Neural progenitor cell (in vitro differentiated cells): Measurements from ENCODE around the gene WDFY2. TPM values are rescaled to one million over a fixed set of nuclear protein-coding genes. Genes with fewer than 3 reads are reported as not detected.

Experiments
- DNase-seq: peaks from one replicate; pipeline ENCODE4 v3.0.0-alpha.2; 2016; ENCODE audit warnings: low spot score
- H2AFZ ChIP-seq: fragments of 200-600 bp; sonication (generic); replicated peaks from 2 replicates; pipeline ENCODE4 v1.6.1; 2016; ENCODE audit warnings: antibody characterized with exemption
- H3F3A ChIP-seq: fragments of 200-600 bp; sonication (generic); 2 replicates; pipeline ENCODE4 v1.6.1; 2016; ENCODE audit warnings: antibody characterized with exemption, low read depth
- H3K27ac ChIP-seq: fragments of 200-600 bp; sonication (generic); 2 replicates; pipeline ENCODE4 v1.5.1; 2016; ENCODE audit warnings: mild to moderate bottlenecking
- H3K27me3 ChIP-seq: fragments of 200-600 bp; sonication (generic); 2 replicates; pipeline ENCODE4 v1.6.1; 2016; ENCODE audit warnings: mild to moderate bottlenecking, moderate library complexity
- H3K36me3 ChIP-seq: fragments of 200-600 bp; sonication (generic); 2 replicates; pipeline ENCODE4 v1.5.1; 2016
- H3K4me1 ChIP-seq: fragments of 200-600 bp; sonication (generic); 2 replicates; pipeline ENCODE4 v1.6.1; 2016; ENCODE audit warnings: mixed run types
- H3K4me2 ChIP-seq: fragments of 200-600 bp; sonication (generic); 2 replicates; pipeline ENCODE4 v1.6.1; 2016
- H3K4me3 ChIP-seq: fragments of 200-600 bp; sonication (generic); 2 replicates; pipeline ENCODE4 v1.5.1; 2016
- H3K79me2 ChIP-seq: fragments of 200-600 bp; sonication (generic); 2 replicates; pipeline ENCODE4 v1.6.1; 2016; ENCODE audit warnings: low read depth
- H3K9ac ChIP-seq: fragments of 200-600 bp; sonication (generic); 2 replicates; pipeline ENCODE4 v1.6.1; 2016
- H3K9me3 ChIP-seq: fragments of 200-600 bp; sonication (generic); 2 replicates; pipeline ENCODE4 v1.5.1; 2016; ENCODE audit warnings: low read depth
- H4K20me1 ChIP-seq: fragments of 200-600 bp; sonication (generic); 2 replicates; pipeline ENCODE4 v1.6.1; 2016; ENCODE audit warnings: low read depth
- H3K27ac Mint-ChIP-seq: 3 replicates; pipeline ENCODE4 v1.8.0; 2021; ENCODE audit warnings: mixed read lengths
- H3K27me3 Mint-ChIP-seq: 2 replicates; pipeline ENCODE4 v1.8.0; 2022; ENCODE audit warnings: low read depth, mild to moderate bottlenecking, inconsistent platforms, moderate library complexity, mixed read lengths; ENCODE audit not compliant: insufficient read depth
- H3K36me3 Mint-ChIP-seq: 3 replicates; pipeline ENCODE4 v1.8.0; 2021; ENCODE audit warnings: mixed read lengths
- H3K4me1 Mint-ChIP-seq: 3 replicates; pipeline ENCODE4 v1.8.0; 2021; ENCODE audit warnings: mixed read lengths
- H3K4me3 Mint-ChIP-seq: 3 replicates; pipeline ENCODE4 v1.8.0; 2021; ENCODE audit warnings: mild to moderate bottlenecking, moderate library complexity, mixed read lengths
- H3K9me3 Mint-ChIP-seq: 3 replicates; pipeline ENCODE4 v1.8.0; 2020; ENCODE audit warnings: mixed read lengths
- CTCF ChIP-seq: fragments of 200-600 bp; sonication (generic); IDR thresholded peaks from 2 replicates; pipeline ENCODE4 v1.5.1; 2017; ENCODE audit warnings: antibody characterized with exemption, mild to moderate bottlenecking
- EZH2 ChIP-seq: fragments of 200-600 bp; sonication (generic); IDR thresholded peaks from 2 replicates; pipeline ENCODE4 v1.6.1; 2017; ENCODE audit warnings: antibody characterized with exemption, mild to moderate bottlenecking, moderate library complexity
- EZH2phosphoT487 ChIP-seq: fragments of 200-600 bp; sonication (generic); IDR thresholded peaks from 2 replicates; pipeline ENCODE4 v1.6.1; 2017; ENCODE audit warnings: antibody characterized with exemption
- total RNA-seq: library from RNA; depleted of rRNA; stranded (reverse); fragments of >200 nt; gene quantifications from 2 replicates; pipeline ENCODE4 v1.2.3, GENCODE V29; 2015; ENCODE audit warnings: low replicate concordance

WDFY2 gene
- total RNA-seq, 1 donor from 2014 or later = 18.3 TPM

DNA sequence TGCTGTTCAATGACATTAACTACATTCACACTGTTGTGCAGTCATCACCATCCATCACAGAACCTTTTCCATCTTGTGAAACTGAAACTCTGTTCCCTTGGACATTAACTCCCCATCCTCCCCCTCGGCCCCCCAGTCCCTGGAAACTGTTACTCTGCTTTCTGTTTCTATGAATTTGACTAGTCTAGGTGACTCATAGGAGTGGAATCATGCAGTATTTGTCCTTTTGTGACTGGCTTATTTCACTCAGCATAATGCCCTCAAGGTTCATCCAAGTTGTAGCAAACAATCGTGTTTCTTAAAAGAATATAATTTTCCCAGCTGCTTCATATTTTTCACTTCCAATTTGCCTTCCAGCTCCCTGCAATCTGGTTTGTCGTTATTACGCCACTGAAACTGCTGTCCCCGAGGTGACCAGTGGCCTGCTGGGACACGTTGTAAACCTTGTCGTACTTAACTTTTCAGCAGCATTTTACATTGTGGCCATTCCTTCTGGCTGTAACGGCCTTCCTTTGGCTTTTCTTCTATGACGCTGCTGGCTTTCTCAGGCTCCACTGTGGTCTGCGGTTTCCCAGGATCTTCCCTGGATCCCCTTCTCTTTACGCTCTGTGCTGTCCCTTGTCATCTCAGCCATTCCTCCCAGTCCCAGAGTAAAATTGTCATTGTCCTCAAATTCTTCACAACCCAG is 145.7 kb downstream of the WDFY2 start:
- Histone ChIP-seq H2AFZ (no peak overlapping the region), H4K20me1 (no peaks in the 10 kb centered on the region), H3K36me3 (no peaks in the 10 kb centered on the region), H3K4me3 (no peak overlapping the region), H3K79me2 (no peaks in the 10 kb centered on the region), H3K27ac (no peak overlapping the region), H3K4me1 (no peaks in the 10 kb centered on the region), H3K9me3 (no peaks in the 10 kb centered on the region), H3K27me3 (no peaks in the 10 kb centered on the region), H3K9ac (no peak overlapping the region), H3F3A (no peaks in the 10 kb centered on the region), H3K4me2 (no peak overlapping the region)
- H3K36me3 Mint-ChIP-seq = peaks cover 29% of the 10 kb centered on the region
- H3K27ac Mint-ChIP-seq = no peak overlapping the region
- H3K9me3 Mint-ChIP-seq = no peaks in the 10 kb centered on the region
- TF ChIP-seq EZH2phosphoT487 = no peak
- no peak for TF ChIP-seq EZH2
- TF ChIP-seq CTCF = no peak
- H3K4me3 Mint-ChIP-seq = no peak overlapping the region
- DNase-seq = no peak
- no peaks in the 10 kb centered on the region for H3K27me3 Mint-ChIP-seq
- H3K4me1 Mint-ChIP-seq = peaks cover 14% of the 10 kb centered on the region

- Histone ChIP-seq H3K36me3 (no peaks in the 10 kb centered on the region), H3F3A (no peaks in the 10 kb centered on the region), H3K4me2 (no peak overlapping the region), H3K4me3 (no peak overlapping the region), H3K27me3 (no peaks in the 10 kb centered on the region), H3K27ac (no peak overlapping the region), H3K9me3 (no peaks in the 10 kb centered on the region), H3K9ac (no peak overlapping the region), H3K4me1 (no peaks in the 10 kb centered on the region), H4K20me1 (no peaks in the 10 kb centered on the region), H3K79me2 (no peaks in the 10 kb centered on the region), H2AFZ (no peak overlapping the region)
- peaks cover 14% of the 10 kb centered on the region for H3K4me1 Mint-ChIP-seq
- H3K27me3 Mint-ChIP-seq = no peaks in the 10 kb centered on the region
- H3K4me3 Mint-ChIP-seq = no peak overlapping the region
- no peak overlapping the region for H3K27ac Mint-ChIP-seq
- TF ChIP-seq EZH2phosphoT487 = no peak
- no peak for TF ChIP-seq CTCF
- TF ChIP-seq EZH2 = no peak
- H3K9me3 Mint-ChIP-seq = no peaks in the 10 kb centered on the region
- peaks cover 37% of the 10 kb centered on the region for H3K36me3 Mint-ChIP-seq
- no peak for DNase-seq
Observed at GRCh38 chr13:51730927-51731326, 146.7 kb downstream of the WDFY2 start.

DNA sequence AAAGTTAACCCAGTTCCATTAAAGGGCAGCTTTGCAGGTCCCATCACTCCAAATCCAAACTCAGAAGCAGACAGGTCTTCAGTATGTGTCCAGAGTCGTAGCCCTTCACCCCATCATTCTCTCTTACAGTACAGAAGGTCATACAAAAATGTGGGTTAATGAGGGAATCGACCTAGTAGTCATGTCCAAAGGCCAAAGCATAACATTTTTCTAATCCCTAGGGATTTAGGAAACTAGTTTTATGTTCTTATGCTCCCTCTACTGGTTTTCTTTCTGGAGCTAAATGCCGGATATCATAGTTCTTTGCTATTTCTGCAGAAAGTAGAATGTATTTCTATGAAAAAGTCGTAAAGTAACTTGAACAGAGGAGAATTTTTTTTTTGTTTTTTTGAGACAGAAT is 147.5 kb downstream of the WDFY2 start:
- H3K36me3 ChIP-seq = no peaks in the 10 kb centered on the region
- Mint-ChIP-seq H3K4me1 (peaks cover 14% of the 10 kb centered on the region), H3K4me3 (peak overlapping the region; percentile 42), H3K9me3 (no peaks in the 10 kb centered on the region), H3K36me3 (peaks cover 35% of the 10 kb centered on the region), H3K27ac (no peak overlapping the region), H3K27me3 (no peaks in the 10 kb centered on the region)
- H3K27ac ChIP-seq = no peak overlapping the region
- no peaks in the 10 kb centered on the region for H3K4me1 ChIP-seq
- no peaks in the 10 kb centered on the region for H3K79me2 ChIP-seq
- no peak overlapping the region for H3K4me2 ChIP-seq
- no peak for TF ChIP-seq EZH2
- TF ChIP-seq EZH2phosphoT487 = no peak
- TF ChIP-seq CTCF = no peak
- no peaks in the 10 kb centered on the region for H3K9me3 ChIP-seq
- no peaks in the 10 kb centered on the region for H3F3A ChIP-seq
- H3K9ac ChIP-seq = no peak overlapping the region
- no peak overlapping the region for H3K4me3 ChIP-seq
- no peaks in the 10 kb centered on the region for H4K20me1 ChIP-seq
- DNase-seq = no peak
- no peaks in the 10 kb centered on the region for H3K27me3 ChIP-seq
- no peak overlapping the region for H2AFZ ChIP-seq
